Stimulated activated CD4-positive, alpha-beta T cell treated with anti-CD3 and anti-CD28 coated beads, TNF-alpha, amount 100 ng/mL, for 4 hours (primary cell): ENCODE results near the gene TNKS2.
"Not testable (repeated sequence)": the region's sequence is repeated elsewhere in the genome, so short reads cannot be mapped to it uniquely, and the experiment has no call there.

Experiments used
- DNase-seq, 3 experiments: peaks; one replicate each; pipeline ENCODE4 v3.0.0-alpha.2; 2020; ENCODE audit warnings: low read depth in 3 of 3

Gene TNKS2

GRCh38 chr10:91796331-91797047 is 1.7 kb upstream of the TNKS2 start:
- DNase-seq: peak; percentile 18 to 29 (median 25)

DNA sequence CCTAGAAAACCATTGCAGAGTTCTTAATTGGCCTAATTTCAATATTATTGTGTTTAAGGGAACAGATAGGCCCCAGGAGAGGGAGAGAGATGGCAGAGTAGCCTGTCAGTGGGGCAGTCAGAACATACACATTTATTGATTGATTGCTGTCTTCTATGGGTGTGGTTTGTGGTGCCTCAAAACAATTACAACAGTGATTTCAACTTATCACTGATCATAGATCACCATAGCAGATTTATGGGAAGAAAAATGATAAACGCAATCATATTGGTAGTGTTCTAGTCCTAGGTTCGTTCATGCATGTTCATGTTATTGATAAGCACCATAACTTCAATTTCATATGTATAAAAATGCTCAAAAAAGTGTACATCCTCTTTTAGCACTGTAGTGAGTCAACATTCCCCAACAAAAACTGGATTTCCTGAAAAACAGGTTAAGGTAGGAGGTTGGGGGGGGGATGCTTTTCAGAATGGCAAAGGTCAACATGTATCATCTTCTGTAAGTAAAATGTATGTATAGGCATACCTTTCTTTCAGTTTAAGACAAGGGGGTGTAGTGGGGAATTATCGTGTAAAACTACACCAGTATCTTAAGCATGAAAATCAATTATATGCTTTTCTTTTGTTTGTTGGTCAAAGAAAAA is 1.1 kb upstream of the TNKS2 start:
- DNase-seq: no peak

DNA sequence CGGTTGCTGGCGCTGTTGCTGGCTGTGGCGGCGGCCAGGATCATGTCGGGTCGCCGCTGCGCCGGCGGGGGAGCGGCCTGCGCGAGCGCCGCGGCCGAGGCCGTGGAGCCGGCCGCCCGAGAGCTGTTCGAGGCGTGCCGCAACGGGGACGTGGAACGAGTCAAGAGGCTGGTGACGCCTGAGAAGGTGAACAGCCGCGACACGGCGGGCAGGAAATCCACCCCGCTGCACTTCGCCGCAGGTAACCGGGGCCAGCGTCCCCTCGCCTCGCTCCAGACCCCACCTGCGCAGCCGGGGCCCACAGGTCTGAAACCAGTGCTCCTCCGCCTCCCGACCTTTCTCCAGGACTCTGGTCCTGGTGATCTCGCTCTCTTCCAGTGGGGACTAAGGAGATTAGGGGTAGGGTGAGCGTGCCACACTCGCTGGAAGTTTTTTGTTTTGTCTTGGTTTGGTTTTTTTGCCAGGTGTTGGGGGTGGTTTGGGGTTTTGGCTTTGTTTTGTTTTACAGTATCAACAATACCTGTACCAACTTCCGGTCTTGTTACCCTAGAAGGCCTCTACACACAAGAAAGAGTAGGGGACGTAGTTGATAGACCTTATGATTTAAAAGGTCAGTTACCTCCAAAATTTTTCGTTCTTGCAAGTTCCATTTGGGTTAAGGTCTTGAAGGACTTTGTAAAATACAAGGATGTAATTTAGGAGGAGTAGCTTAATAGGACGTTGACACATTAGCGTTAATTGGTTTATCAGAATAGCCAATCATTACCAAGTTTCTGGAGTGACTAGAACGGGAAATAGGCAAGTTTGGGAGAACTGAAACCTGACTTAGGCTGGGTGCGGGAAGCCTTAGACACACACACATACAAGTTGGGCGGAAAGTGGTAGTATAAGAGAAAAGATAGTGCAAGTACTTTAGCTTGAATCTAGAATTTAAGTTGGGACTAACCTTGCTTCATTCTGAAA is 704 bp downstream of the TNKS2 start:
- DNase-seq: peak in 1 of 3 experiments; percentile 19

- DNase-seq: no peak
These were observed 1.4 kb downstream of the TNKS2 start for GRCh38 chr10:91799612-91799975.

- no peak for DNase-seq
These were observed 2.0 kb downstream of the TNKS2 start for GRCh38 chr10:91800182-91800581.

DNA sequence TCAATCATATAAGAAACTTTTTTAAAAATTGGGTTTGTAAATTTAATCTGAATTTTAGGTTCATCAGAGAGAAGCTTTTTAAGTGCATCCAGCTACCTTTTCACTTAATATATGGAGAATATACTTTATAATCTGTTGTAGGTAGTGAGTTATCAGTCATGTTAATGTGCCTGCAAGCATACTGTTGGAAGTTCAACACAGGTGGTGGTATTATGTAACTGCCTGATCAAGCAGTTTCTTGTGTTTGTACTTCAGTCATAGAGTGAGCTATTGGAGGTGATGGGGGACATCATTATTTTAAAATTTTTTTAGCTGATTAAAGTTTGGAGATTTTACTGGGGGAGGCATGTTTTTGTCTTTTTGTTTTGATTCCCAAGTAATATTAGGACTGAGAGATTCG is 2.5 kb downstream of the TNKS2 start:
- DNase-seq: no peak

DNA sequence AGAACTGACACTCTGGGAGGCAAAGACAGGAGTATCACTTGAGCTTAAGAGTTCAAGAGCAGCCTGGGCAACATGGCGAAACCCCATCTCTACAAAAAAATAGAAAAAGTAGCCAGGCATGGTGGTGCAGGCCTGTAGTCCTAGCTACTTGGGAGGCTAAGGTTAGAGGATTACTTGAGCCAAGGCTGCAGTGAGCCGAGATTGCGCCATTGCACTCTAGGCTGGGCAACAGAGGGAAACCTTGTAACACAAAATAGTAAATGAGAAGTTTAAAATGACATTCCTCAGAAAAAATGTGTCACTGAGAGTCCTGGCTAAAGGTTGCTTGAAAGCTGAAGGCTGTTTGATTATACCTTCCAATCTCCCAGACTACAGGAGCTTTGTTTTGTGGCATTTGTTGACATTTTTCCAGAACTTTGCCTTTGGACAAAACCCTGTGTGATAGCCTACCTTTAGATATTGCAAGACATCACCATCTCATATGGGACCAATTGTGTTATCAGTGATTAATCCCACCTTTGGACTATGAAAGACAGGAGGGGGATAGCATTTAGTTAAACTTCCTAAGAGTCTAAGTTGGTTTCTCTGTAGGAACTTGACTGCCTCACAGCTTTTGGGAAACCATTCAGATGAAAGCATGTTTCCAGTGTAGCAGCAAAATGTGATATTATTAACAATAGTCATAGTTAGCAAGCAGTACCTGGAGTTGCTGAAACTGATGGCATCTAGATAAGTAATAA is 5.3 kb downstream of the TNKS2 start:
- DNase-seq: no peak

DNA sequence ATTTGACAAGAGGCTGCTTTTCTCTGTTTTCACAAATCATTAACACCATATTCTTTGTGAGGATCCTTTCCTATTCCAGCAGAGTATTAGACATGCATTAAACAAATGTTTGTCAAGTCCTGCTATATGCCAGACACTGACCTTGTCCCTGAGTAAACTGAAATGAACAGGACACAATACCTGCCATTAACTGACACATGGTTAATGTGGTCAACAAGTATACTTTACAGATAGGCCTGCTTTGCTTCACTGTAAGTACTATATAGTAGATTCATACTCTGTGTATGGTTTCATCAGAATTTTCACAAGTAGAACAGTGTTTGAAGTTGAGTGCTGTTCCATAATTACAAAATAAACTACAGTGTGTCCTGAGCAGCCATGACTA is 5.9 kb downstream of the TNKS2 start:
- no peak for DNase-seq

DNA sequence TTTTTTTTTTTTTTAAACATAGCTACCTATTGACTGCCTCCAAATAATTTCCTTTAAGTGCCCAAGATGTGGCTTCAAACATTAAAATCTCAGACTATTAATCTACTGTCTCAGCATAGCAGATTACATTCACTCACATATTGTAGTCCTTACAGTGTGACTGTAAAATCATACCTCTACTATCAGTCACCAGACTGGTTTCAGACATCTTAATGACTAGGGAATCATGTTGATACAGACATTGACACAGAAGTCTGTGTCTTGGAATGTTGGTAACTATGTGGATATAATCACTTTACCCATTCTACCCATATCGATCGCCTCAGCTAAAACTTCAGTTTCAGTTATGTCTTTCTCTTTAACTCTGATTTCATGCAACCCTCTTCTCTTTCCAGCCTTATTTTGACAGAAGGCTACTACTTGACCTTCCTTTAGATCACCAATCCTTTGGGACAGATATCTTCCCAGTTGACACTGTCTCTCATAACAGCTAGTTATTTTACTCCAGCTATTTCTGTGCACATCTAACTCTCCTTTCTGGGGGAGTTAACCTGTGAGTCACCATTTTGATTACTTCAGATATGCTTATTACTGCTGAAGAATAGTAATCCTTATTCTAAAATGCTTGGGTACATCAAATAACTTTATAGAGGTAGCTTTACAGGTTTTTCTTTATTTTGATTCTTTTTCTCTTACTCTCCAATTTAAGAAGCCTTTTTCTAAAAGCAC is 7.0 kb downstream of the TNKS2 start:
- no peak for DNase-seq

DNA sequence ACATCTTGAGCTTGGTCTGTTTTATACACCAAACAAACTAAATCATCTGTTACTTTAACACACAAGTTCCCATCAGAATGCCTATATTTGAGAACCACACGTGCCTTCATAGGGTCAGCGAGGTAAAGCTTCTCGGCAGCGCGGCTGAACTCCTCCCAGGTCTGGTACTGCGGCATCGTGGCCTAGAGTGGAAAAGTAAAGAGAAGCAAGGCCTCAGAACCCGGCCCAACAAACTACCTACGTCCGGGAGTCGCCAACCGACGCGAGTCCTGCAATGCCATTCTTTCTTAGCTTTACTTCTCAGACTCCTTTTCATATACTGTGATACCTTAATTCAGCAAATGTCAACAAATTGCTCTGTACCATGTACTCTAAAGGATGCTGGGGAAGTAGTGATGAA is 9.0 kb downstream of the TNKS2 start:
- not testable (repeated sequence) for DNase-seq

DNA sequence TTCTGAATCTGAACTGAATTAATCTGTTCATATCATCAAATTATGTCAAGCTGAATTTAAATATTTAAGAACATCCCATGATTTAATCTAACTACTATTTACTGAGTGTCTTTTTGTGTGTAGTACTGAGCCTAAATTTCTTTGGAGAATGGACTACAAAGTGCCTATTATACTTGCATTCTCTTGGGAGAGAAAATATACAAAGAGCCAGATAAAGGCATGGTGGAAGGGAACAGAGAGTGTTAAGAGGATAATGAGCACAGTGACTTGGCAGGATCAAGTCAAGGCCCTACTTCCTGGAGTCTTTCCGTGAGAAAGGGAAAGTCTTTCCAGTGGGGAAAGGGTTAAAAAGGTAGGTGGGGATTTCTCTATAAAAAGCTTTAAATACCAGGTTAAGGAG is 15.0 kb downstream of the TNKS2 start:
- DNase-seq: no peak

GRCh38 chr10:91816981-91817380 is 18.8 kb downstream of the TNKS2 start:
- no peak for DNase-seq

GRCh38 chr10:91820144-91820543 is 21.9 kb downstream of the TNKS2 start:
- no peak for DNase-seq

DNA sequence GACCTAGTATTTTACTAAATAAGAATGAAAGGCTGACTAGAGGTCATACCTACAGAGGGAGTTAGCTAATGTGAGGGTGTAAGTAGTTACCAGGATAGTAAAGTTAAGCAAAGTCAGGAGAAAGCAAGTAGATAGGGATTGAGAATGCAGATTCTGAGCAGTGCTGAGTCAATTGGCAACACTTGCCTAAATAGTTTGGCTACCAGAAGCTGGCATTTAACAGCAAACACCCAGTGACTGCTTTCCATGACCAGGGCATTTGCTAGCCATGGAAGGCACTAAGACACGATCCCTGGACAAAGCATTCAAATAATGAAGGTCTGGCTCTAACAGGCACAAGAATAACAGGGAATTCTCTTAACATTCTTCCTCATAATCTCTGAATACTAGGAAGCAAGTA is 25.9 kb downstream of the TNKS2 start:
- DNase-seq: no peak

- DNase-seq: no peak
These were observed 31.0 kb downstream of the TNKS2 start for GRCh38 chr10:91829268-91829667.

GRCh38 chr10:91838199-91838598 is 40.0 kb downstream of the TNKS2 start:
- no peak for DNase-seq

DNA sequence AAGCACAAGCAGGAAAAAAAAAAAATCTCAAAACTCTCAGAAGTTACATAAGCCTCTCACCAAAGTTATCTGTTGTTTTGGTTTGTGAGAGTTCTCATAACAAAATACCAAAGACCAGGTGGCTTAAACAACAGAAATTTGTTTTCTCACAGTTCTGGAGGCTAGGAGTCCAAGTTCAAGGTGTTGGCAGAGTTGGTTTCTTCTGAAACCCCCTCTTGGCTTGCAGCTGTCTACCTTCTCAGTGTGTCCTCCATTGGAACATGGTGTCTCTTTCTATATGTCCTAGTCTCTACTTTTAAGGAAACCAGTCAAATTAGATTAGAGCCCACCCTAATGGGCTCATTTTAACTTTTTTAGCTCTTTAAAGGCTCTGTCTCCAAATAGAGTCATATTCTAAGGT is 44.9 kb downstream of the TNKS2 start:
- DNase-seq: no peak

DNA sequence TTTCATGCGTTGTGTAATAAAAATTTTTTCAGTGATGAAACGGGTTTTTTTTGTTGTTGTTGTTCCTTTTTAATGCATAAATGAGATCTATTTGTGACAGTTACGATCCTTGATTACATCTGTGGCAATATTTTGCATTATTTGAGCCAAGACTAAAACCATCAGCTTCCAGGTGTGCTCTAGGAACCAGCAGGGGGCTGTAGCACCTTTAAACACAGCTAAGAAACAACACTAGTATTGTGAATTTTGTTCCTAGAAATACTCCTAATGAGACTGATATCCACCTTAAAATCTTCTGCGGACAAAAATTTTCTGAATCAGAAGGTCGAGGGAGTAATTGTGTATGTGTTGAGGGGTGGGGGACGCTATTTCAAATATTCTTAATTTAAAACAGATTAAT is 58.4 kb downstream of the TNKS2 start:
- DNase-seq: no peak

DNA sequence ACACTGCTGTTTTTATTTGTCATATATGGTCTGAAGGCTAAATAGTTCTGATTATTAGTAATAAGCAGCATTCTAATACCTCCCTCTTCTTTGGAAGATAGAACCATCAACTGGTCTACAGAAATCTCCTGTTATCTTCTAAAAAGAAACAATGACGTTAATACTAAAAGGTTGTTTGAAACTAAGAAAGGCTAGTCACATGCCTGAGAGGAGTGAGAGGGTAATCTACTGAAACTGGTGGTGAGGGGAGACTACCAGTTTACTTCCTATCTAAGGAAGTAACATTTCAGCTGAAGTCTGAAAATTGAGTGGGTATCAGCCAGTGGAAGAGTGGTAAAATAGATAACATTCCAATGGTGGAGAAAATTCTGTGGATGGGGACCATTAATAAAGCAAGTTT is 62.7 kb downstream of the TNKS2 start:
- DNase-seq: no peak

GRCh38 chr10:91864099-91864498 is 65.9 kb downstream of the TNKS2 start:
- DNase-seq: no peak

DNA sequence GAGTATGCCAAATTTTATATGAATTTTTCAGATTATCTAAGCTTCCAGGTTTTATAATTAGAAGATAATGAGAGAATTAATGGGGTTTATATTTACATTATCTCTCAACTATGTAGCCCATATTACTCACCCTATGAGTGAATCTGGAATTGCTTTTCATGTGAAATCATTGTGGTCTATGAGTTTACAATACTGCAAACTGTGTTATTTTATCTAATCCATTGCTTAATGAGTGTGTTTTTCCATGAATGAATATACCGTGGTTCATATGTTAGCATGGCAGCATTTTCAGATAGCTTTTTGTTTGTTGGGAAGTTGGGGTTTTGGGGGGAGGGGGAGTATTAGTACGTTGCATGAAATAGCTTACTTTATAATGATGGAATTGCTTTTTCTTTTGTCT is 66.5 kb downstream of the TNKS2 start:
- DNase-seq: no peak
